ENCODE results near the gene MANF. TPM values are rescaled to one million over a fixed set of nuclear protein-coding genes. Genes with fewer than 3 reads are reported as not detected.

MANF gene
- total and polyA plus RNA-seq, 2 experiments from 2014 or later, result 48.7 to 92.7 TPM

GRCh38 chr3:51403675-51404074 lies 18.6 kb downstream of the MANF start (continued):
- no peak for TF ChIP-seq EZH2phosphoT487 (IDR thresholded peaks at IDR 0.05; ENCODE audit: unreplicated experiment)
- TF ChIP-seq CTCF (conservative IDR thresholded peaks at IDR 0.05; ENCODE audit: low read depth in 2 of 2), result no peak
- TF ChIP-seq ZNF331 (CRISPR knock-in tag; IDR thresholded peaks at IDR 0.05; ENCODE audit: low read depth), result no peak
- TF ChIP-seq POLR2AphosphoS5 (IDR thresholded peaks at IDR 0.05; ENCODE audit: low read depth), result no peak
- no peak for TF ChIP-seq ZNF114 (CRISPR knock-in tag; IDR thresholded peaks at IDR 0.05)
- no peak for TF ChIP-seq STAT1 (IDR thresholded peaks at IDR 0.05; ENCODE audit: unreplicated experiment)

GRCh38 chr3:51408021-51408420 lies 22.9 kb downstream of the MANF start:
- Mint-ChIP-seq H3K4me3 (no peak overlapping the region), H3K36me3 (ENCODE audit: low read depth) (peaks cover 32% of the 10 kb centered on the region), H3K9me3 (no peaks in the 10 kb centered on the region), H3K27ac (no peak overlapping the region), H3K27me3 (ENCODE audit: insufficient read depth, low read depth, poor library complexity) (no peaks in the 10 kb centered on the region), H3K4me1 (no peaks in the 10 kb centered on the region)
- Histone ChIP-seq H4K20me1 (replicated peaks; ENCODE audit: insufficient read depth) (peaks cover 6% of the 10 kb centered on the region), H3K27ac (ENCODE audit: low read depth) (no peak overlapping the region), H3F3A (replicated peaks; ENCODE audit: low read depth) (no peaks in the 10 kb centered on the region), H3K36me3 (ENCODE audit: insufficient read depth) (peaks cover 16% of the 10 kb centered on the region), H3K79me2 (replicated peaks; ENCODE audit: insufficient read depth) (no peaks in the 10 kb centered on the region), H3K9me2 (ENCODE audit: insufficient read depth) (no peaks in the 10 kb centered on the region), H3K4me2 (no peak overlapping the region), H3K4me1 (ENCODE audit: insufficient read depth) (no peaks in the 10 kb centered on the region), H3K4me3 (no peak overlapping the region), H2AFZ (no peak overlapping the region), H3K27me3 (ENCODE audit: insufficient read depth) (no peaks in the 10 kb centered on the region)
- DNase-seq (ENCODE audit: low spot score), result no peak
- no peak for ATAC-seq
- TF ChIP-seq JUNB (IDR thresholded peaks at IDR 0.05; ENCODE audit: unreplicated experiment) (no peak), CTCF (conservative IDR thresholded peaks at IDR 0.05; ENCODE audit: low read depth in 2 of 2) (no peak), STAT1 (IDR thresholded peaks at IDR 0.05; ENCODE audit: unreplicated experiment) (no peak), NANOG (IDR thresholded peaks at IDR 0.05; ENCODE audit: borderline replicate concordance) (no peak), REST (IDR thresholded peaks at IDR 0.05; ENCODE audit: unreplicated experiment) (no peak), EZH2phosphoT487 (IDR thresholded peaks at IDR 0.05; ENCODE audit: unreplicated experiment) (no peak), EZH2 (IDR thresholded peaks at IDR 0.05; ENCODE audit: low read depth, unreplicated experiment) (no peak)
- TF ChIP-seq, protein P1, sequence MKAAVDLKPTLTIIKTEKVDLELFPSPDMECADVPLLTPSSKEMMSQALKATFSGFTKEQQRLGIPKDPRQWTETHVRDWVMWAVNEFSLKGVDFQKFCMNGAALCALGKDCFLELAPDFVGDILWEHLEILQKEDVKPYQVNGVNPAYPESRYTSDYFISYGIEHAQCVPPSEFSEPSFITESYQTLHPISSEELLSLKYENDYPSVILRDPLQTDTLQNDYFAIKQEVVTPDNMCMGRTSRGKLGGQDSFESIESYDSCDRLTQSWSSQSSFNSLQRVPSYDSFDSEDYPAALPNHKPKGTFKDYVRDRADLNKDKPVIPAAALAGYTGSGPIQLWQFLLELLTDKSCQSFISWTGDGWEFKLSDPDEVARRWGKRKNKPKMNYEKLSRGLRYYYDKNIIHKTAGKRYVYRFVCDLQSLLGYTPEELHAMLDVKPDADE (IDR thresholded peaks at IDR 0.05), result no peak

Measured in GM23338 (cell line).